HG03520 (cell line): ENCODE results near the gene TPGS2.

ENCODE experiments used
- ATAC-seq: cut with Tn5 transposase; IDR thresholded peaks from one replicate; pipeline ENCODE4 v1.9.1; 2021; ENCODE audit warnings: mild to moderate bottlenecking, moderate library complexity; ENCODE audit not compliant: unreplicated experiment

Gene TPGS2

DNA sequence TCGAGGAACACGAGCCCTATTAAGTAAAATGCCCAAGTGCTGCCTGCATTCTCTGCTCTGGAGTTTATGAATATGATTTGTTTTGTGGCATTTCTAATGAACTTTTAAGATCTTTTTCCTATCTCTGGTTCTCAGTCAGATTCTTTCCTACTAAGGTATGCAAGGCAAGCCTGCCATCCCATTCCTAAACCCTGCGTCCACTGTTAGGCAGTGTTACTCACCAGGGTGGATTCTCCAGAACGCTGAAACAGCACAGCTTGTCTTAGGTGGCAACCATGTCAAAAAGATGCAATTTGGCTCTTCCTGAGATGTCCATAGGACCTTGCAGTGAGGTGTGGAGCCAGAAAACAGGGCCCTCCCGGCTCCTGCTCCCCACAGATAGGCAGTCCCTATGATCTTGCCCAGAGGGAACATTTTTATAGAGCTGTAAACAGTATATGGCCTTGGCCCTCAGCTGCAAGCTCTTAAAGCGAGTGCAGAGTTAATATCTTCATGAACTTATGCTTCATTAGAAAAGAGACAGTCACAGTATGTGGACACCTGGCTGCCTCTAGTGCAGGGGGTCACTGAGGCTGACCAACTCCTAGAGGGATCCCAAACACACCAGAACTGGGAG lies 84.4 kb downstream of the TPGS2 start:
- no peak for ATAC-seq
